Spleen (tissue), 7 donors: ENCODE data around the gene DOK7.

Experiments used
- POLR2A ChIP-seq, 3 donors: fragments of 450-650 bp; IDR thresholded peaks; one replicate each; pipeline ENCODE4 v1.5.1; 2017; ENCODE audit warnings: antibody characterized with exemption in 3 of 3, mild to moderate bottlenecking in 1 of 3
- POLR2AphosphoS5 ChIP-seq, 3 donors: sonication (generic); formaldehyde crosslinking; IDR thresholded peaks; one replicate each; pipeline ENCODE4 v1.5.1; 2017; ENCODE audit warnings: antibody characterized with exemption in 3 of 3
- TF ChIP-seq, protein P1 (sequence below), 11 experiments: fragments of 200-600 bp in 7 of 11; fragments of 450-650 bp in 4 of 11; sonication (generic) in 4 of 11; IDR thresholded peaks in 8 of 11; conservative IDR thresholded peaks in 3 of 11; 1 replicate in 7 of 11; 2 replicates in 4 of 11; pipeline versions ENCODE4 v1.4.0 to v1.8.0; 2016 to 2021; ENCODE audit warnings: antibody characterized with exemption in 11 of 11, inconsistent platforms in 4 of 11, mild to moderate bottlenecking in 1 of 11
- donor health status: DM: no; HTN: no; CAD: no; lungs with moderate emphysema.
- donor health status: DM: no; HTN: no; CAD: no.
- donor health status: DM: no; HTN: no; CAD: no.

DNA sequence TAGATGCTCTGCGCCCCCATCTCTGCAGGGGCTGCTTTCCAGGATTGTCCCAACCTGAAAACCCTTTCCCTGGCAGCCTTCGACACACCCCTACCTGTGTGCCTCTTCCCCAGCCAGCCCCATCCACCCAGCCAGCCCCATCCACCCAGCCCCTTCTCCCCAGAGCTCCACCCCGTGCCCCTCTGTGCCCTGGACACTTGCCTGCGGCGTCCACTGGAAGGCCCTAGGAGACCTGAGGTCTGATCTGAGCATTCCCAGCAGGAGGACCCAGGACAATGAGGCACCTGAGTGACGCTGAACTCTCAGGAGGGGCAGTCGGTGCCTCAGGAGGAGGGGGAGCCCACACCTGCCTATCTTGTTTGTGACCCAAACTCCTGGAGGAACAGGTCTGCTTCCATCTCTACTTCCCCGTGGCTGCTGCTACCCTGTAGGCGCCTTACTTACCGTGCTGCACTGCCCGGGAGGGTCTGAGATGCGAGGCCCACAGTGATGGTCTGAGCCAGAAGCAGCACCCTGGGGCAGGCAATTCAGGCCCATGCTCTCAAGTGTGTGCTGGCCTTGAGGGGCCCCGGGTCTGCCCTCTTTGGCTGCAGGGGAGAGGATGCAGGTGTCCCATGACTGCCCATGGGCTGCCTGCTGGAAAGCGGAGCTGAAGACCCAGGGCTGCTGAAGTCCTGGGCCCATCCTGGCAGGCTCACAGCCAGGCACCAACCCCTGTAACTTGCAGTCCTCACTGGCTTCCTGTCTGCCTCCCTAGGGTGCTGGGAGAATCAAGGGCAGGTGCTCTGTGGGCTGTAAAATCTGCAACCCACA, 64.2 kb downstream of the DOK7 start:
- TF ChIP-seq POLR2AphosphoS5 (IDR thresholded peaks at IDR 0.05) (no peak), POLR2A (IDR thresholded peaks at IDR 0.05) (no peak)
- TF ChIP-seq, protein P1, sequence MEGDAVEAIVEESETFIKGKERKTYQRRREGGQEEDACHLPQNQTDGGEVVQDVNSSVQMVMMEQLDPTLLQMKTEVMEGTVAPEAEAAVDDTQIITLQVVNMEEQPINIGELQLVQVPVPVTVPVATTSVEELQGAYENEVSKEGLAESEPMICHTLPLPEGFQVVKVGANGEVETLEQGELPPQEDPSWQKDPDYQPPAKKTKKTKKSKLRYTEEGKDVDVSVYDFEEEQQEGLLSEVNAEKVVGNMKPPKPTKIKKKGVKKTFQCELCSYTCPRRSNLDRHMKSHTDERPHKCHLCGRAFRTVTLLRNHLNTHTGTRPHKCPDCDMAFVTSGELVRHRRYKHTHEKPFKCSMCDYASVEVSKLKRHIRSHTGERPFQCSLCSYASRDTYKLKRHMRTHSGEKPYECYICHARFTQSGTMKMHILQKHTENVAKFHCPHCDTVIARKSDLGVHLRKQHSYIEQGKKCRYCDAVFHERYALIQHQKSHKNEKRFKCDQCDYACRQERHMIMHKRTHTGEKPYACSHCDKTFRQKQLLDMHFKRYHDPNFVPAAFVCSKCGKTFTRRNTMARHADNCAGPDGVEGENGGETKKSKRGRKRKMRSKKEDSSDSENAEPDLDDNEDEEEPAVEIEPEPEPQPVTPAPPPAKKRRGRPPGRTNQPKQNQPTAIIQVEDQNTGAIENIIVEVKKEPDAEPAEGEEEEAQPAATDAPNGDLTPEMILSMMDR (IDR thresholded peaks at IDR 0.05 in 8 of 11, conservative IDR thresholded peaks at IDR 0.05 in 3 of 11), result no peak
